HG03045 (cell line): ENCODE measurements around the gene CNTNAP3B.
"Not testable (repeated sequence)": the region's sequence is repeated elsewhere in the genome, so short reads cannot be mapped to it uniquely, and the experiment has no call there.

Experiments
- ATAC-seq: cut with Tn5 transposase; IDR thresholded peaks from one replicate; pipeline ENCODE4 v1.9.1; 2021; ENCODE audit warnings: mild to moderate bottlenecking, moderate library complexity; ENCODE audit not compliant: unreplicated experiment

CNTNAP3B gene

GRCh38 chr9:41977965-41978600, 151.1 kb downstream of the CNTNAP3B start:
- not testable (repeated sequence) for ATAC-seq

GRCh38 chr9:41974906-41975305, 154.3 kb downstream of the CNTNAP3B start:
- not testable (repeated sequence) for ATAC-seq

GRCh38 chr9:41953007-41953406, 176.2 kb downstream of the CNTNAP3B start:
- ATAC-seq = not testable (repeated sequence)

GRCh38 chr9:41941738-41942137, 187.5 kb downstream of the CNTNAP3B start:
- not testable (repeated sequence) for ATAC-seq

- not testable (repeated sequence) for ATAC-seq
Measured at GRCh38 chr9:41938143-41938542, 191.1 kb downstream of the CNTNAP3B start.

- ATAC-seq = not testable (repeated sequence)
Measured at GRCh38 chr9:41935727-41936126, 193.5 kb downstream of the CNTNAP3B start.

- not testable (repeated sequence) for ATAC-seq
Measured at GRCh38 chr9:41929172-41929571, 200.1 kb downstream of the CNTNAP3B start.

- not testable (repeated sequence) for ATAC-seq
Measured at GRCh38 chr9:41917374-41917773, 211.9 kb downstream of the CNTNAP3B start.

GRCh38 chr9:41905488-41905887, 223.7 kb downstream of the CNTNAP3B start:
- ATAC-seq = not testable (repeated sequence)

GRCh38 chr9:41902762-41903161, 226.5 kb downstream of the CNTNAP3B start:
- ATAC-seq = not testable (repeated sequence)

- not testable (repeated sequence) for ATAC-seq
Measured at GRCh38 chr9:41898720-41899343, 230.4 kb downstream of the CNTNAP3B start.

- ATAC-seq = not testable (repeated sequence)
Measured at GRCh38 chr9:41874557-41874956, 254.7 kb downstream of the CNTNAP3B start.

- not testable (repeated sequence) for ATAC-seq
Measured at GRCh38 chr9:41855422-41855821, 273.8 kb downstream of the CNTNAP3B start.

GRCh38 chr9:41851848-41852740, 277.1 kb downstream of the CNTNAP3B start:
- ATAC-seq = not testable (repeated sequence)

- ATAC-seq = not testable (repeated sequence)
Measured at GRCh38 chr9:41847829-41848228, 281.4 kb downstream of the CNTNAP3B start.
